Measurements from ENCODE around the gene AGTR2. TPM values are rescaled to one million over a fixed set of nuclear protein-coding genes. Genes with fewer than 3 reads are reported as not detected.

AGTR2 gene
- total and polyA plus RNA-seq, 9 of the 15 experiments (the other 6 are each of a cell fraction or from before 2014, with no cell fraction given) = not detected

- ATAC-seq = no peak
- intact Hi-C loops (cut with micrococcal nuclease) = no loop called here
- no peak for FAIRE-seq
These were observed 14.6 kb downstream of the AGTR2 start for GRCh38 chrX:116185163-116185562.

More at GRCh38 chrX:116185163-116185562, 14.6 kb downstream of the AGTR2 start:
- H3K9ac ChIP-seq (ENCODE audit: insufficient read depth in 1 of 2, low read depth in 2 of 2, low read length in 2 of 2) = no peak overlapping the region
- H3K4me3 ChIP-seq = no peak overlapping the region
- H3K9me1 ChIP-seq (ENCODE audit: control insufficient read depth, insufficient read depth, low read length) = no peaks in the 10 kb centered on the region
- TF ChIP-seq ZNF318 (IDR thresholded peaks at IDR 0.05; ENCODE audit: borderline replicate concordance in 1 of 2, low read depth in 1 of 2) (no peak), ZFX (CRISPR knock-in tag; IDR thresholded peaks at IDR 0.05) (no peak), BDP1 (IDR thresholded peaks at IDR 0.05; ENCODE audit: insufficient read depth, insufficient read length) (no peak), NFATC3 (IDR thresholded peaks at IDR 0.05) (no peak)
- ChIA-PET CTCF (ENCODE audit: low intra/inter-chr PET ratio) (no interaction called here), POLR2A (no interaction called here)
- no peaks in the 10 kb centered on the region for H3K27me3 ChIP-seq (ENCODE audit: control insufficient read depth in 2 of 2, insufficient read depth in 2 of 2, low read length in 2 of 2)
- no TSS peak for BruUV-seq (replicated peaks)
- H3K27ac ChIP-seq (ENCODE audit: extremely low read depth, low read depth, low read length) = no peak overlapping the region
- H3K9me3 ChIP-seq (replicated peaks; ENCODE audit: control insufficient read depth, insufficient read depth, low read depth, low read length) = no peaks in the 10 kb centered on the region
- DNase-seq (ENCODE audit: extremely low read depth in 1 of 4, low spot score in 3 of 4) = no peak
- in situ Hi-C loops (cut with MboI) = no loop called here
- no peak overlapping the region for H2AFZ ChIP-seq (ENCODE audit: low read depth, low read length)
- no peaks in the 10 kb centered on the region for H3K79me2 ChIP-seq (ENCODE audit: control insufficient read depth, insufficient read depth, low read length)
- H3K36me3 ChIP-seq (ENCODE audit: control insufficient read depth, insufficient read depth, low read length) = no peaks in the 10 kb centered on the region
- no peaks in the 10 kb centered on the region for H3K4me1 ChIP-seq (replicated peaks in 1 of 2; ENCODE audit: control insufficient read depth in 2 of 2, insufficient read depth in 2 of 2, low read length in 2 of 2)
- H4K20me1 ChIP-seq (replicated peaks; ENCODE audit: control insufficient read depth, insufficient read depth, low read length) = no peaks in the 10 kb centered on the region
- H3K4me2 ChIP-seq (ENCODE audit: insufficient read depth, low read length) = no peak overlapping the region

Data from K562 (cell line).